ENCODE data around the gene SDHC.

GRCh38 chr1:161373442-161373841 lies 59.3 kb downstream of the SDHC start:
- TF ChIP-seq POLR2A (IDR thresholded peaks at IDR 0.05; ENCODE audit: borderline replicate concordance, extremely low read depth, insufficient read depth, insufficient read length) (no peak), CTCF (IDR thresholded peaks at IDR 0.05 in 2 of 3, conservative IDR thresholded peaks at IDR 0.05 in 1 of 3; ENCODE audit: borderline replicate concordance in 1 of 3, insufficient read depth in 1 of 3, low read depth in 2 of 3, low read length in 2 of 3) (no peak), EZH2 (IDR thresholded peaks at IDR 0.05) (no peak), CEBPB (IDR thresholded peaks at IDR 0.05; ENCODE audit: low read depth) (no peak), CBX3 (IDR thresholded peaks at IDR 0.05; ENCODE audit: low read depth) (no peak), SP1 (IDR thresholded peaks at IDR 0.05; ENCODE audit: low read depth) (no peak), ZBTB33 (IDR thresholded peaks at IDR 0.05; ENCODE audit: extremely low read depth, insufficient replicate concordance, low read length) (no peak), ATF3 (IDR thresholded peaks at IDR 0.05) (no peak), SIN3A (IDR thresholded peaks at IDR 0.05; ENCODE audit: low read depth) (no peak), EGR1 (IDR thresholded peaks at IDR 0.05; ENCODE audit: low read depth) (no peak), REST (IDR thresholded peaks at IDR 0.05; ENCODE audit: low read depth) (no peak), EZH2phosphoT487 (IDR thresholded peaks at IDR 0.05; ENCODE audit: borderline replicate concordance) (no peak)

All from HCT116 (cell line).